GM21737 (cell line): ENCODE measurements around the gene WDR83.
A peak's percentile ranks its signal among the peaks of the same experiment; 100 is the strongest.
"Not testable (repeated sequence)": the region's sequence is repeated elsewhere in the genome, so short reads cannot be mapped to it uniquely, and the experiment has no call there.

Source experiments
- ATAC-seq: cut with Tn5 transposase; IDR thresholded peaks from one replicate; pipeline ENCODE4 v1.9.1; 2021; ENCODE audit warnings: mild to moderate bottlenecking, moderate library complexity; ENCODE audit not compliant: unreplicated experiment

Gene WDR83

GRCh38 chr19:12711187-12711586 is 44.6 kb downstream of the WDR83 start:
- ATAC-seq = no peak

- not testable (repeated sequence) for ATAC-seq
Observed at GRCh38 chr19:12712077-12712476, 45.5 kb downstream of the WDR83 start.

GRCh38 chr19:12713304-12713703 is 46.7 kb downstream of the WDR83 start:
- ATAC-seq = not testable (repeated sequence)

GRCh38 chr19:12715102-12715501 is 48.5 kb downstream of the WDR83 start:
- ATAC-seq = no peak

GRCh38 chr19:12715929-12716328 is 49.3 kb downstream of the WDR83 start:
- no peak for ATAC-seq

GRCh38 chr19:12720296-12720695 is 53.7 kb downstream of the WDR83 start:
- no peak for ATAC-seq

GRCh38 chr19:12720851-12721655 is 54.4 kb downstream of the WDR83 start:
- ATAC-seq = no peak

GRCh38 chr19:12721656-12722565 is 55.3 kb downstream of the WDR83 start:
- peak; percentile 3 for ATAC-seq

- ATAC-seq = peak; percentile 67
Observed at GRCh38 chr19:12722566-12723380, 56.2 kb downstream of the WDR83 start.

- no peak for ATAC-seq
Observed at GRCh38 chr19:12723381-12723640, 56.7 kb downstream of the WDR83 start.

GRCh38 chr19:12723641-12724426 is 57.2 kb downstream of the WDR83 start, which contains the start of gene TNPO2:
Gene TNPO2 (minus strand): TSS chr19:12723932. CDS start chr19:12720977, 2,955 bp downstream.
- peak; percentile 37 for ATAC-seq
